ENCODE data around the gene TUBGCP6. TPM values are rescaled to one million over a fixed set of nuclear protein-coding genes. Genes with fewer than 3 reads are reported as not detected.

Gene TUBGCP6
- total and polyA plus RNA-seq, 5 donors: 20.4 to 22.8 (median 22.6) TPM

DNA sequence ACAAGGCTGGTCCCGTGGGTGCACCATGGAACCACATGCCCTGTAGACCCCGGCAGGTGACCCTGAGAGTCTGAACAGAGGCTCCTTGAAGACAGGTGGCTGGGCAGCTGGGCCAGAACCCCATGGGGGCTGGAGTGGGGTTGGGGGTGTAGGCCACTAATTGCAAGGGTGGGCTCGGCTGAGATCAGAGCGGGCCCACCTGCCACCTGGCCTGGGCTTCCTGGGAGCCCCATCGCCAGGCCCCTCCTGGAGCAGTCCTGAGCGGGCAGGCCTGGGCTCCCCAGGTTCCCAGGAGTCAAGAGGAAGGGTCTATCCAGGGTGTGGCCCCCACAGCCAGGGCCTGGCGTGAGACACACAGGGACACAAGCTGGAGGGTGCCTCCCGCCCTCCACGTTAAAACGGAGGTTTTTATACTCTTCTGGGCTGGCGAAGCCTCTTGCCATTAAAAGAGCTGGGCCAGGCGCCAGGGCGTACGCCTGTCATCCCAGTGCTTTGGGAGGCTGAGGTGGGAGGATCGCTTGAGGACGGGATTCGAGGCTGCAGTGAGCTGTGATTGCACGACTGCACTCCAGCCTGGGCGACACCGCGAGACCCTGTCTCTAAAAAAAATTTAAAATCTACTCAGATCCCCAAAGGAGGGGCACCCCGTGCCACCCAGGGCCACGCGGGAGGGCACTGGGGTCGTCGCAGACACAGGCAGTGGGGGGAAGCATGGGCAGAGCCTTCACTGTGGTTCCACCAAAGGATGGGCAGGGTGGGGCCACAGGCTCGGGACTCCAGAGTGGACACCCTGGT lies 63.9 kb downstream of the TUBGCP6 start:
- no peaks in the 10 kb centered on the region for H3K9me3 ChIP-seq (ENCODE audit: control insufficient read depth, low read length)
- ATAC-seq: no peak
- H3K27me3 ChIP-seq (ENCODE audit: control insufficient read depth, insufficient read depth): no peaks in the 10 kb centered on the region
- DNase-seq: peak in 2 of 3 donors; percentile 48 to 57
- WGBS: 92% methylated on average over 27 of the region's 27 CpGs
- intact Hi-C loops (cut with DNase I): no loop called here
- H3K4me3 ChIP-seq (ENCODE audit: low read length): no peak overlapping the region
- H3K4me1 ChIP-seq (ENCODE audit: control insufficient read depth, insufficient read depth, low read length): peaks cover 2% of the 10 kb centered on the region
- H3K27ac ChIP-seq (ENCODE audit: low read length): no peak overlapping the region

DNA sequence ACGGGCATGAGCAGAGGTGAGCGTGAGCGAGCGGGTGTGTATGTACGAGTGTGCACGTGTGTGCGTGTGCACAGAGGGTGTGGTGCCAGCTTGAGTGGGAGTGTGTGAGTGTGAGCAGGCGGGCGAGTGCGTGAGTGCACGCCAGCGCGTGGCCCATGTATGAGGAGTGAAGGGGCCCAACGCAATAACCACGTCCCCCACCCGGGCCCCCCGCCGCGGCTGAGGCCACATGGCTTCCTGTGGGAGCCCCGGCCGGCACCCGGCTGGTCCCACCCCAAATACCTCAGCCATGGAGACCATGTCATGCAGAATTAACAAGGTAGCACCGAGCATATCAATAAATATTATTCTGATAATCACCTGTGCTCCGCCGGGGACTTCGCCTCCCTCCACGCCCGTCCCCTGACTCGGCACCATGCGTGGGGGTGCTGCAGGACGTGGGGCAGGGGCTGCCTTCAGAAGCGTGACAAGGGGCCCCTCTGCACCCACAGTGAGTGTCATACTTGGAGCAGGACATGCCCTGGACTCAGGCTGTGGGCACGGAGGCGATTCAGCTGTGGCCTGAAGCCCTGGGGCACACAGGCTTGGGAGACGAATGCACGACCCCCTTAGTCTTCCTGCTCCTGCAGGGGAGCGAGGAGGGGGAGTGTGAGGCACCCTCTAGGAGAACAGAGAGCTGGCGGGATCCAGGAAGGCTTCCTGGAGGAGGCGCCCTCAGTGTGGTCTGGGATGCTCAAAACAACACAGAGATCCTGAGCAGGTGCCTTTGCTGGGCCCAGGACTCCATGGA lies 64.7 kb downstream of the TUBGCP6 start:
- DNase-seq (peak in 2 of 3 donors; percentile 48 to 54), ATAC-seq (no peak)
- intact Hi-C loops (cut with DNase I): no loop called here
- Histone ChIP-seq H3K4me3 (ENCODE audit: low read length) (no peak overlapping the region), H3K27ac (ENCODE audit: low read length) (no peak overlapping the region), H3K27me3 (ENCODE audit: control insufficient read depth, insufficient read depth) (no peaks in the 10 kb centered on the region), H3K9me3 (ENCODE audit: control insufficient read depth, low read length) (no peaks in the 10 kb centered on the region), H3K4me1 (ENCODE audit: control insufficient read depth, insufficient read depth, low read length) (peaks cover 2% of the 10 kb centered on the region)
- 79% methylated on average over 39 of the region's 39 CpGs for WGBS

DNA sequence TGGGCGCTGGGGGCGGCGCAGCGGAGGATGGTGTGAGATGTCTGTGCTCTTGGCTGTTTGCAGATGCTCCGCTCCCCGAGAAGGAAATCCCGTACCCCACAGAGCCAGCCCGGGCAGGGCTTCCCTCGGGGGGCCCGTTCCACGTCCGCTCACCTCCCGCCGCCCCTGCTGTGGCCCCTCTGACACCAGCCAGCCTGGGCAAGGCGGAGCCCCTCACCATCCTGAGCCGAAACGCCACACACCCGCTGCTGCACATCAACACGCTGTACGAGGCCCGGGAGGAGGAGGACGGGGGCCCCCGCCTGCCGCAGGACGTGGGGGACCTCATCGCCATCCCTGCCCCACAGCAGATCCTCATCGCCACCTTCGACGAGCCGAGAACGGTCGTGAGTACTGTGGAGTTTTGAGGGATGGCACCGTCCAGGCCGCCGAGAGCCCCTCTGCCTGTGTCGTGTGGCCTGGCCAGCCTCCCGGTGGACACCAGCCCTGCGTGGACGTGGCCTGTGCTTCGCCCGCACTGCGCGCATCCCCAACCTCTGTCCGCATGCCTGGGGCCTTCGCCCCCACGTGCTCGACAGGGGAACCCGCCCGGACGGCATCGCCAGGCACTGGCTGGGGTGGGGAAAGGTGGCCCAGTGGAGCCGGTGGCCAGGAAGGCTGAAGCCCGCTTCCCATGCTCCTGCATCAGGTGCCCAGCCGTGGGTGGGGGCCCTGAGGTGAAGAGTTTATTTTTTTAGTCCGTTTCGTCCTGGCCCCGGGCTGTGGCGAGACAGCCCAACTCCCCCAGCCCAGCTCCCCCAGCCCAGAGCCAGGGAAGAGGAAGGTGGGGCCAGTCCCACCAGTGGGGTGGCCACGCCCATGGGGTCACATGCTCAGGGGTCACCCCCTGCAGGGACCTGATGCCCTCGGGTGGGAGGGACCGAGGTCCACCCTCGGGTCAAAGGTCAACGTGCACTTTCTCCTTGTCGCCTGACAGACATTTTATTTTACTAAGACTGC lies 65.7 kb downstream of the TUBGCP6 start:
- ATAC-seq: no peak
- WGBS: 79% methylated on average over 64 of the region's 64 CpGs
- Histone ChIP-seq H3K27me3 (ENCODE audit: control insufficient read depth, insufficient read depth) (no peaks in the 10 kb centered on the region), H3K27ac (ENCODE audit: low read length) (no peak overlapping the region), H3K4me1 (ENCODE audit: control insufficient read depth, insufficient read depth, low read length) (peaks cover 2% of the 10 kb centered on the region), H3K4me3 (ENCODE audit: low read length) (no peak overlapping the region), H3K9me3 (ENCODE audit: control insufficient read depth, low read length) (no peaks in the 10 kb centered on the region)
- peak in 2 of 3 donors; percentile 47 to 63 for DNase-seq
- intact Hi-C loops (cut with DNase I): no loop called here

GRCh38 chr22:50178471-50178864 lies 66.4 kb downstream of the TUBGCP6 start:
- Histone ChIP-seq H3K27ac (ENCODE audit: low read length) (no peak overlapping the region), H3K4me1 (ENCODE audit: control insufficient read depth, insufficient read depth, low read length) (no peaks in the 10 kb centered on the region), H3K4me3 (ENCODE audit: low read length) (no peak overlapping the region), H3K27me3 (ENCODE audit: control insufficient read depth, insufficient read depth) (no peaks in the 10 kb centered on the region), H3K9me3 (ENCODE audit: control insufficient read depth, low read length) (no peaks in the 10 kb centered on the region)
- ATAC-seq: no peak
- DNase-seq: peak in 1 of 3 donors; percentile 32
- 38% methylated on average over 22 of the region's 22 CpGs for WGBS
- intact Hi-C loops (cut with DNase I): no loop called here

DNA sequence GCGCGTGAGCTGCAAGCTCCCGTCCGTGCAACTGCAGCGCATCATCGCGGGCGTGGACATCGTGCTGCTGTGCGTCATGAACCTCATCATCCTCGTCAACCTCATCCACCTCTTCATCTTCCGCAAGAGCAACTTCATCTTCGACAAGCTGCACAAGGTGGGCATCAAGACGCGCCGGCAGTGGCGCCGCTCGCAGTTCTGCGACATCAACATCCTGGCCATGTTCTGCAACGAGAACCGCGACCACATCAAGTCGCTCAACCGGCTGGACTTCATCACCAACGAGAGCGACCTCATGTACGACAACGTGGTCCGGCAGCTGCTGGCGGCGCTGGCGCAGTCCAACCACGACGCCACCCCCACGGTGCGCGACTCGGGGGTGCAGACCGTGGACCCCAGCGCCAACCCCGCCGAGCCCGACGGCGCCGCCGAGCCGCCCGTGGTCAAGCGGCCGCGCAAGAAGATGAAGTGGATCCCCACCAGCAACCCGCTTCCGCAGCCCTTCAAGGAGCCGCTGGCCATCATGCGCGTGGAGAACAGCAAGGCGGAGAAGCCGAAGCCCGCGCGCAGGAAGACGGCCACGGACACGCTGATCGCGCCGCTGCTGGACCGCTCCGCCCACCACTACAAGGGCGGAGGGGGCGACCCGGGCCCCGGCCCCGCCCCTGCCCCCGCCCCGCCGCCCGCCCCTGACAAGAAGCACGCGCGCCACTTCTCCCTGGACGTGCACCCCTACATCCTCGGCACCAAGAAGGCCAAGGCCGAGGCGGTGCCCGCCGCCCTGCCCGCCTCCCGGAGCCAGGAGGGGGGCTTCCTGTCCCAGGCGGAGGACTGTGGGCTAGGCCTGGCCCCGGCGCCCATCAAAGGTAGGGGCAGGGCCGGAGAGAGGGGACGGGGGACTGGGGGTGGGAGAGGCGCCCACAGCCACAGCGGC lies 67.0 kb downstream of the TUBGCP6 start:
- DNase-seq (peak in 2 of 3 donors; percentile 36 to 59), ATAC-seq (no peak)
- Histone ChIP-seq H3K27me3 (ENCODE audit: control insufficient read depth, insufficient read depth) (no peaks in the 10 kb centered on the region), H3K27ac (ENCODE audit: low read length) (no peak overlapping the region), H3K9me3 (ENCODE audit: control insufficient read depth, low read length) (no peaks in the 10 kb centered on the region), H3K4me1 (ENCODE audit: control insufficient read depth, insufficient read depth, low read length) (no peaks in the 10 kb centered on the region), H3K4me3 (ENCODE audit: low read length) (no peak overlapping the region)
- intact Hi-C loops (cut with DNase I): no loop called here
- WGBS: 59% methylated on average over 98 of the region's 98 CpGs

GRCh38 chr22:50176850-50177536 lies 67.8 kb downstream of the TUBGCP6 start:
- WGBS: 95% methylated on average over 76 of the region's 76 CpGs
- intact Hi-C loops (cut with DNase I): no loop called here
- Histone ChIP-seq H3K4me3 (ENCODE audit: low read length) (no peak overlapping the region), H3K4me1 (ENCODE audit: control insufficient read depth, insufficient read depth, low read length) (no peaks in the 10 kb centered on the region), H3K27ac (ENCODE audit: low read length) (no peak overlapping the region), H3K9me3 (ENCODE audit: control insufficient read depth, low read length) (no peaks in the 10 kb centered on the region), H3K27me3 (ENCODE audit: control insufficient read depth, insufficient read depth) (no peaks in the 10 kb centered on the region)
- ATAC-seq: no peak
- DNase-seq: peak in 2 of 3 donors; percentile 43 to 61

DNA sequence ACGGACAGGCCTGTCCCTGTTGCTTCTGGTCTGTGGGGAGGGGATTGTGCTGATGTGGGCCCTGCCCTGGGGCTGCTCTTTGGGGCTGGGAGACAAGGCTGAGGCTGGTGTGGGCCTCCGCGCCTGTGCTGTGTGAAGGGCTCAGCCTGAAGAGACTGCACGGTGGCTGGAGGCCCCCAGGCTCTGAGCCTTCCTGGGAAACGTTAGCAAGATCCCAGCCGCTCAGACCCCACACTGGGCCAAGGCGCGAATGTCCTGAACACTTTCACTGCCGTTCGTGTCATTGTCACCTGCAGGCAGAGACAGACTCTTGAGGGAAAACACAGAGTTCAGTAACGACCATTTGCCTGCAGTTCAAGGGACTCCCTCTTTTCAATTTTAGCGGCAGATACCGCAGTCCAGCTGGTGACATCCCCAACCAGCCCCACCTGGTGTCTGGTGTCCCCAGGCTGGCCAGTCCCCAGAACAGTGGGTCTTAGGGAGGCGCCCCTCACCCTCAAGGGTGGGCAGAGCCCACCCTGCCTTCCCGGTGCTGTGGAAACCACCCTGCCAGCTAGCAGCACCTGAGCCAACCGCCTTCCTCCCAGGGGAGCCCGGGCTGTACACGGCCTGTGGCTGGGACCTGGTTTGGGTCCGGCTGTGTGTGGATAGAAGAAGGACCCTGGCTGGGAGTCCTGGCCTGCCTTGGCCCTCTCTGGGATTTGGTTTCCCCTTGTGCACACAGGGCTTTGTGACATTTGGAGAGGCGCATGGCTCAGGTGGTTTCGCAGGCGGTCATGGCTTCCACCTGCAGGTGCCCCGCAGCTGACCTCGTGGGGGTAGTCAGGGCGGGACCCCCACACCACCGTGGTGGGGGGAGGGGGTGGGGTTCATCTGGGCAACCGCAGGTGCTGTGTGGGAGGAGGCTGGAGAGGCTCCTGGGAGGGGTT lies 68.6 kb downstream of the TUBGCP6 start:
- no peak for ATAC-seq
- no peaks in the 10 kb centered on the region for H3K27me3 ChIP-seq (ENCODE audit: control insufficient read depth, insufficient read depth)
- H3K4me3 ChIP-seq (ENCODE audit: low read length): no peak overlapping the region
- H3K9me3 ChIP-seq (ENCODE audit: control insufficient read depth, low read length): no peaks in the 10 kb centered on the region
- intact Hi-C loops (cut with DNase I): no loop called here
- no peaks in the 10 kb centered on the region for H3K4me1 ChIP-seq (ENCODE audit: control insufficient read depth, insufficient read depth, low read length)
- H3K27ac ChIP-seq (ENCODE audit: low read length): no peak overlapping the region
- peak in 2 of 3 donors; percentile 33 to 36 for DNase-seq
- 74% methylated on average over 27 of the region's 27 CpGs for WGBS

DNA sequence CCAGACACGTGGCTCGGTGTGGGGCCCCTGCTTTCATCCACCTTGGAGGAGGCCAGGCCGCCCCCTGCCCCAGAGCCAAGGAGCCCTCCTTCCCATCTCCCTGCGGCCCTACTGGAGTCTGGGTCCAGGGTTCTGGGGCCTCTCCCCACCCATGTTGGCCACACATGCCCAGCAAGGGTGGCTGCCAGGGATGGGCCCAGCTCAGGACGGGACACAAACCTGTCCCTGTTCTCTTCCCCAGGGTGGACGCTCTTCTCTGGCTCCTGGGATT lies 69.7 kb downstream of the TUBGCP6 start:
- no peaks in the 10 kb centered on the region for H3K4me1 ChIP-seq (ENCODE audit: control insufficient read depth, insufficient read depth, low read length)
- no peak for DNase-seq
- 87% methylated on average over 6 of the region's 6 CpGs for WGBS
- H3K27ac ChIP-seq (ENCODE audit: low read length): no peak overlapping the region
- no peak overlapping the region for H3K4me3 ChIP-seq (ENCODE audit: low read length)
- H3K9me3 ChIP-seq (ENCODE audit: control insufficient read depth, low read length): no peaks in the 10 kb centered on the region
- H3K27me3 ChIP-seq (ENCODE audit: control insufficient read depth, insufficient read depth): no peaks in the 10 kb centered on the region
- intact Hi-C loops (cut with DNase I): no loop called here
- ATAC-seq: no peak

Data from right cardiac atrium (tissue), 5 donors.